Activated CD4-positive, alpha-beta T cell treated with anti-CD3 and anti-CD28 coated beads, Interleukin-2, Interleukin-6, amounts not matched to agents 100 ng/mL and 50 ng/mL, durations not matched to agents 16 hours and 8 hours (primary cell): ENCODE measurements around the gene PXN.
"Not testable (repeated sequence)": the region's sequence is repeated elsewhere in the genome, so short reads cannot be mapped to it uniquely, and the experiment has no call there.

Experiments
- DNase-seq: peaks from one replicate; pipeline ENCODE4 v3.0.0-alpha.2; 2020

PXN gene

DNA sequence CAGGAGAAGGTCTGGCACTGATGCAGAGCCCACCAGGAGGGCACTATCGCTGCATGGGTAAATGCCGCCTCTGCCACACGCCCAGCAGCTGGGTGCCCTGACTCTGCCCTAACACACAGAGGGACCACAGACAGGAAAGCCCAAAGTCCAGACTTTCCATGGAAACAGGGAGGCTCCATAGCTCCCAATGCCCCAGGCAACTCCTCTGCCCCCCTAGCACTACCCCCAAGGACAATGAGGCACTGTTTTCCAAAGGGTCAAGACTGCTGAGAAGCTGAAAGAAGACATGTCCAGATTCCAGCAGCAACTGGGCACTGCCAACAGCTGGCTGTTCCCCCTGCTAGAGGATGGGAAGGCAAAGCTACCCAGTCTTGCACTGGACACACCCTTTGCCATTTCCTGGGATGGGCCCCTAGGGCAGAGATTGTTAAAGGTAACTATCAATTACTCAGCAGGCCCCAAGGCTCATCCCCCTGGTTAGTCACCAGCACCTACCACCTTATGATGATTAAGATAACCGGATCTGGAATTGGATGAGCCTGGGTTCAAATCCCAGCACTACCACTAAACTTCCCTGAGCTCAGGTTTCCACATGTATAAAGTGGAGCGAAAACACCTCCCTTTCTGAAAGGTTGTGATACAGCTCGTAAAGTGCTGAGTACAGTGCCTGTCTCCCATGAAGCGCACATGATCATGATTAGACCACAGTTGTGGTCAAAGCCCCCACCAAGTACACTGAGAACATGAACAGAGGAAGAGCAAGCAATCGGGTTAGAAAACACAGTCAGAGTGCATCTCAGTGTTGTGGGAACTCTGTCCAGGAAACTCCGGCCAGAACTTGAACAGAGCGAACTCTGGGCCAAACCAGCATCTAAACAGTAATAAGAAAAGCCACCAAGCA, 3.3 kb downstream of the PXN start:
- peak; percentile 29 for DNase-seq

DNA sequence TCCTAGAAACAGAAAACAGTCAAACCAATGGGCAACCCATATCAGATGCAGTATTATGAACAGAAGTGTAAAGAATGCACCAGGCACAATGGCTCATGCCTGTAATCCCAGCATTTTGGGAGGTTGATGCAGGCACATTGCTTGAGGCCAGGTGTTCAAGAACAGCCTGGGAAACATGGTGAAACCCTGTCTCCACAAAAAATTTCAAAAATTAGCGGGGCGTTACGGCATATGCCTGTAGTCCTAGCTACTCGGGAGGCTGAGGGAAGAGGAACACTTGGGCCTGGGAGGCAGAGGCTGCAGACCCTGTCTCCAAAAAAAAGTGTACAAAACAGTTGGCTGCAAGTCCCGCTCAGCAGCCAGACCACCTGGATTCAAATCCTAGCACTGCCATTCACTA, 4.9 kb downstream of the PXN start:
- no peak for DNase-seq

DNA sequence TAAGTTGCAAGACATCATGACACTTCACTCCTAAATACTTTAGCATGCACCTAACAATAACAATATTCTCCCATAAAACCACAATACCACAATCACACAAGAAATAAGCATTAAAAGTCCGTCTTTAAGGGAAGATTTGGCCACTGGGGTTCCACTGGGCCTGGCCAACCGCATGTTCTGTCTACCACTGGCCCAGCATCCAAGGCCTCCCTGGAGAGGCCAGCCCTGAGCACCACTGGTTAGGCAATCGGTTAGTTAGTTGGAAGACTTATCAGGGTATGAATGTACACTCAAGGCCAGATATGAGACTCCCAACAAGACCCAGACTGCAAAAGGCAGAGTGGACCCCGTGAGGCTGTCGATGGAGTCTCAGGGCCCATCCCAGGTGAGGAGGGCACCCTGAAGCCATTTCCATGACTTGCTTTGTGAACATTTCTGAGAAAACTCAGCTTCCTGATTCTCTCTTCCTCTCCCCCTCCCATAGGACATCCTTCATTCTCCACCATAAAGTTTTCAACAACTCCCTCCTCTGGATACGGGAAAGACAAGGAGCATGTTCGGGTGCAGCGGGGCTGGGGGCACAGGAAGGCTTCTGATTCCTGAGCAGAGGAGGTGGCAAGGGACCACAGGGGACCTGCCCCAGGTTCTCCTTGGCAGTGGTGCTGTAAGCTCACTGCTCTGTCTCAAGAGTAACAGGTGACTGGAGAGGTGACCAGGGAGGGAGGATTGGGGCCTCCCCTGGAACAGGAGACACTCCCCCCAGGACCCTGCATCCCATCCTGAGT, 5.9 kb downstream of the PXN start:
- no peak for DNase-seq

DNA sequence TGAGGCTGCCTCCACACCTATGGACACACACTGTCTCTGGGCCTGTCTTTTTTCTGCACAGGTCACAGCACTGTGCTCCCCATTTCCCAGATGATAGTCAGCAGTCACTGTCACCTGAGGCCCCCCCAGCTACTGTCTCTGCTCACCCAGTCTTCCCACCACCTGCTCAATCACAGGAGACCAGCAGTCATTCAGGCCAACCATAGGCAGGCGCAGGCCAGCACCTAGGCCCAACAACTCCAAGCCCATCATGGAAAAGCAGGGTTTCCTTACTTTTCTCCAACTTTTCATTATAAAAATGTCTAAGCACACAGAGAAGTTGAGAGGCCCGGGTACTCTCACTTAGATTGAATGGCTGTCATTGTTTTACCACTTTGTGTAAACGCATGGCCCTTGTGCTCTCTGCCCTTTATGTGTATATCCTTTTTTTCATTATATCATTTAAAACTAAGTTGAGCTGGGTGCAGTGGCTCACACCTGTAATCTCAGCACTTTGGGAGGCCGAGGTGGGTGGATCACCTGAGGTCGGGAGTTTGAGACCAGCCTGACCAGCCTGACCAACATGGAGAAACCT, 7.1 kb downstream of the PXN start:
- no peak for DNase-seq

DNA sequence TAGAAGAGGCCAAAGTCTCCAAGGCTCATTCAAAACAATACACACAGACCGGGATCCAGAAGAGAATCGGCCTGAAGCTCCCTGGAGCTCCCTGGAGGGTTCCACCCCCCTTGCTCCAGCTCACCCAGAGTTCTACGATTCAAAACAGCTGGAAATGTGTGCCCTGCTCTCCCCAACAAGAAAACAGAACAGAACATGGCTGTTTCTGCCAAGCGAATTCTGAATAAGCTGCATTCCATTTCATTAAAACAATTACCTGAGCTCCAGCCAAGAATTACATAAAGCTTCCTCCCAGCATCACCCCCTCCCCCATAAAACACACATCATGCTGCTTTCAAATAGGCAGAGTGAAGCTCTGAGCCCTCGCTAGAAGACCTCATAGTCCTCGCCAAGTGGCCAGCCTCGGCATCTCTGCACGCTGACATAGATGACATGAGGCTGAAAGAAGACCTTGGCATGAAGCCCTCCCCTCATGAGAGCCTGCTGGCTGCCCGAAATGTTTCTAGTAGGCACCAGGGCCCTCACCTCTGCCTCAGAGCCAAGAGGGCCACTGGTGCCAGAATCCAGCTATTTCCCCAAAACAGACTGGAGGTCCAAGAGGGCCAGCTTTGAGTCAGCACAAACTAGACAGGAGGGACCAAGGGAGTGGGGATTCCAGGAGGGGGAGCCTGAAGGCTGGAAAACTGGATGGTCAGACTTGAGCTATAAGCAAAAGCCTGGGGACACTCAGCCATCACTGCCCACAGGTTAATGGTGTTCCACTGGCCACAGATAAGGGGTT, 8.3 kb downstream of the PXN start:
- no peak for DNase-seq

DNA sequence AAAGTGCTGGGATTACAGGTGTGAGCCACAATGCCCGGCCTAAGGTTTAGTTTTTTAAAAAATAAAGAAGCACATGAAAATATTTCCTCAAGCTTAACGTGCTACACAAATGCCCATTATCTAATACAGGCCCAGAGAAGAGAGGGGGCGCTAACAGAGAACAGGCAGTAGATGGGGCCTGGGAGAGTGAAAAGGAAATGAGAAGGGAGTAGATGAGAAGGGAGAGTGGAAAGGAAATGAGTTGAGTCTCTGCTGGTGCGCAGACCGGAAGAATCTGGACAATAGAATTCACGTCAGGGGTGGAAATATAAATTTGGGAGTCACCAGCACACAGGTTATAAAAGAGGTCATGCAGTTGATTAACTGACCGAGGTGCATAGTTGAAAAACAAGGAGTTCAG, 10.7 kb downstream of the PXN start:
- DNase-seq, result no peak

DNA sequence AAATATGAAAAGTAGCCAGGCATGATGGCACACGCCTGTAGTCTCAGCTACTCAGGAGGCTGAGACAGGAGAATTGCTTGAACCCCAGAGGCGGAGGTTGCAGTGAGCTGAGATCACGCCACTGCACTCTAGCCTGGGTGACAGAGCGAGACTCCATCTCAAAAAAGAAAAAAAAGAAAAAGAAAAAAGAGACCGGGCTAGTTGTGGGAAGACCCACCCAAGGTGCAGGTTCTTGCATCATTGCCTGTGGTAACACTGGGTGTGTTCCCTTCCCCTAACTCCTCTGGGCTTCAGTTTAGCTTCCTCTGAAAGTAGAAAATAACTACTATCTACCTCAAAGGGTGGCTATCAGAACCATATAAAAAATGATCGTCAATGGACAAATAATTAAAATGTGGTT, 12.2 kb downstream of the PXN start:
- DNase-seq, result peak; percentile 46

DNA sequence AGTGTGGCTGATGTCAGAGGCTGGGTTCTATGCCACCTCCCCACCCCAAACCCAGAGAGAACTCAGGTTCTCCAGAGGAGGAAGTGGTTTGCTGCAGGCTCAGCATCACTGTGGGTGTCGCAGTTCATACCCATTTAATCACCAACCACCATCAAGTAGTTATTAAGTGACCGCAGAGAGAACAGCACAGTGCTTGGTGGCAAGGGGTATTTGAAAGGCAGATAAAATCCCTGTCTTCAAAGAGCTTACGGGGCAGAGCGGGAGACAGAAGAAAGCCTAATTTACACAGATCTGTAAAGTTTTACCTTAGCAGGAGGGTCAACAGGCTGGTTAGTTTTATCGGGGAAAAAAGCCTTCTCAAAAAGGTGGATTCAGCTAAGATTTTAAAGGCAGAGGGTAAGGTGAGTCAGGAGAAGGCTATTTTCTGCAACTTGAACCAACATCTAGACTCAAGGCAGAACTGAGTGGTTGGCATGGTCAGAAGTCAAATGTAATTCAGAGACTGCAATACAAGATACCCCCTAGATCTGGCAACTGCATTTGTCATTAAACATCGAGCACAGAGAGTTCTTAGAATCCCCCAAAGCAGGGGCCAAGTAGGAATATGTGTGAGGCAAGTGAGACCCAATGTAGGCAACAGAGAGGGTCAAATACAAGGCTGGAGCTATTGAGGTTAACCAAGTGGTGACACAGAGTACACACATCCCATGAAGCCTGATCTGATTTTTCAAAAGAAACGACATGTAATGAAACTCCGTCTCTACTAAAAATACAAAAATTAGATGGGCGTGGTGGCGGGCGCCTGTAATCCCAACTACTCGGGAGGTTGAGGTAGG, 13.2 kb downstream of the PXN start:
- peak; percentile 89 for DNase-seq

DNA sequence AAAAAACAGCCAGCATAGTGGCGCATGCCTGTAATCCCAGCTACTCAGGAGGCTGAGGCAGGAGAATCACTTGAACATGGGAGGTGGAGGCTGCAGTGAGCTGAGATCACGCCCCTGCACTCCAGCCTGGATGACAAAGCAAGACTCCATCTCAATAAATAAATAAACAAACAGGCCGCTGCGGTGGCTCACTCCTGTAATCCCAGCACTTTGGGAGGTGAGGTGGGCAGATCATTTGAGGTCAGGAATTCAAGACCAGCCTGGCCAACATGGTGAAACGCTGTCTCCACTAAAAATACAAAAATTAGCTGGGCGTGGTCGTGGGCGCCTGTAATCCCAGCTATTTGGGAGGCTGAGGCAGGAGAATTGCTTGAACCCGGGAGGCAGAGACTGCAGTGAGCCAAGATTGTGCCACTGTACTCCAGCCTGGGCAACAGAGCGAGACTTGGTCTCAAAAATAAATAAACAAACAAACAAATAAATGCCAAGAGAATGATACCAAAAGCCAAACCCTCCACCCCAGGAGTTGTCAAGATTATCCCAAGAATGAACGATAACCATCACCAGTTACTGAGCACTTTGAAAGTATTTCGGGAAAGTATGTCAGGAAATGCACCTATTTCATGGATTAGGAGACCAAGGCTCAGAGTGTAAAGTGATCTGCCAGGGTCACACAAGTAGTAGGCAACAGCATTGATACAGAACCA, 14.0 kb downstream of the PXN start:
- DNase-seq, result not testable (repeated sequence)

DNA sequence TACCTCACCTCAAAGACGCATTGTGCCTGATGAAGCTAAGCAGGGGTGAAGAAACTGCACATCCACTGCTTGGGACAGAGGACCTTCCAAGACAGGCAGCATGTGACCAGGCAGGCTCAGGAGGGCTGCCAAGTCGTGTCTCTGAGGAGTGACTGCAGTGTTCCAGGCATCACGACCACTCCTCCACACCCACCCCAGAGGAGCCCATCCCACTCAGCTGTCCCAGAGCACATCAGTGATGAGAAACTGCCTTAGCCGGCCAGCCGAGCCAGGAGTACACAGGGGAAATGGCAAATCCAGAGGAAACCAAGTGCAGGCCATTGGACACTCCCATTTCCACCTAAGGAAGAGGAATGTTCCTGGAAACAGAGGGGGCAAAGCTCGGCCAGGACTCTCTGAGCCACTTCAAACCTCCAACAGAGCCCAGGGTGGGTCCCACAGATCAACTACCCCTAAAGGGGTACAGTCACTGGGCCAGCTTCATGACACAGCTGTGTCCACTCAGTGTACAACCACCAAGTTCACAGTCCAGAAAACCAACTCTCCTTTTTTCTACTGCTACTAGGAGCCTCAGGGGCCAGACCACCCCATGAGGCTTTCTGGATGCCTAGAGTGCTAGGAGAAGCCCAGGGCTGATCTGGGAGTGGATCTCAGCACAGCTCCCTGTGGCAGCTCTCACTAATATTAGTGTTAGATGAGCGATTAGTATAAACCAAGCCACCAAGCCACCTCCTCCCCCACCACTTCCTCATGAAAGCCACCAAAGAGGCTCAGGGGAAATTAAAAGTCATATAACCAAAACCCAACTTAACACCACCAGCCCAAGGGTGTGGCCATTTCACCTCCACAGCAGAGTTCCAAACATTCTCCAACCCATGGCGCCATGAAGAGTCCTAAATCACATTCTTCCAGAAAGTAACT, 15.4 kb downstream of the PXN start:
- DNase-seq, result peak; percentile 66

DNA sequence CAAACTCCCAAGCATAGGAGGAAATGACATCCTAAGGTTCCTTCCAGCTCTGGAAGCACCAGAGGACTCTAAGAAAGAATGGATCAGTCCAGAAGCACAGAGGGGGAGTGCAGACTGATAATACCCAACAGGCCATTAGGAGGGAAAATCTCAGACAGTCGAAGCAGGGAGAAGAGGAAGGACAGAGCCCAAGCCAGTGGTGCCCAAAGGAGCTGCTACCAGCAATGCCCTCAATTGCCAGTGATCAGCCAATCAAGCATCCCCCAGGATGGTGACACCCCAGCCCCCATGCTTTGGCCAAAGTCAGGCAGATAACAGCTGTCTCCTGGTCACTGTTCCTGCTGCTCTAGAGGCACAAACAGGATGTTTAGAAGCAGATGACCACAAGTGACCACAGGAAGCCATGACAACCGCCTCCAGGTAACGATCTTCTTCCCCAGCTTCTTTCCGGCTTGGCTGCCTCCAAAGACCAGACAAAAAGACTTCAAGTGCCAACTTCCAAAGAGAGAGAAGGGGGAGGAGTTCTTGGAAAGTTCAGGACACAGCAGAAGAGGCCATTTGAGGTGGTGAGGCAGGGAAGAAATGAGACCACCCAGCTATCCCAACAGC, 16.2 kb downstream of the PXN start:
- no peak for DNase-seq

DNA sequence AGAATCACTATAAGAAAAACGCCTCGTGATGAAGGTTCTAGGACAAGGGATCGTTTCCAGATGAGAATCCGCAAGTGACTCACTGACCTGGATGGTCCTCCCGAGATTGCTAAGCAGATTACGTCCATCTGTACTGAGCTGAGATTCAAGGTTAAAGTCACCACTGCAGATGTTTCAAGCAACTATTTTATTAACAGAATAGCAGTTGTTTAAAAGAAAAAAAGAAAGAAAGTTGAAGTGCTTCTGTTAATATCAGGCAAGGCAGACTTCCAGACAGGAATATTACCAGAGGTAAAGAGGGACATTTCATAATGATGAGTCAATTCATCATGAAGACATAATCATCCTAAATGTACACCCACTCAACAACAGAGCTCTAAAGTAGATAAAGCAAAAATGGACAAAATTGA, 17.9 kb downstream of the PXN start:
- DNase-seq, result no peak

DNA sequence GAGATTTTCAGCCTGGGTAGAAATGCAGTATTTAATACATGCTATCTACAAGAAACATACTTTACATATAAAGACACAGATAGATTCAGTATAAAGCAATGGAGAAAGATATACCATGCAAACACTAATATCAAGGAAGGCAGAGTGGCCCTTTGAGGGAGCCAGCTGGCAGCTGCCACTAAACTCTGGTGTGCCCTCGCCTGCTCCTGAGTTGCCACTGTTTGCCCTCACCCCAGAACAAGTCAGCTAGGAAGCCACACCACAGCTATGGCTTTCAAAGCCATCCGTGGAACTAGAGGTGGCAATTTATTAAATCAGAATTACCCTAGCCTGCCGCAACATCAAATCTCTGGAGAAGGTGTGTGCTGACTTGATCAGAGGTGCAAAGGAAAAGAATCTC, 18.3 kb downstream of the PXN start:
- no peak for DNase-seq

DNA sequence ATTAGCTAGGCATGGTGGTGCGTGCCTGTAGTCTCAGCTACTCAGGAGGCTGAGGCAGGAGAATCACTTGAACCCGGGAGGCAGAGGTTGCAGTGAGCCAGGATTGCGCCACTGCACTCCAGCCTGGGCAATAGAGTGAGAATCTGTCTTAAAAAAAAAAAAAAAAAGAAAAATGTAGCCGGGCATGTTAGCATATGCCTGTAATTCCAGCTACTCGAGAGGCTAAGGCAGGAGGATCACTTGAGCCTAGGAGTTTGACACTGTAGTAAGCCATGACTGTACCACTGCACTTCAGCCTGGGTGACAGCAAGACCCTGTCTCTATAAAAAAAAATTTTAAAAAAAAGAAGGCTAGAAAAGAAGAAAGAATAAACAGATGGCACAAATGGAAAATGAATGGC, 18.8 kb downstream of the PXN start:
- DNase-seq, result not testable (repeated sequence)

DNA sequence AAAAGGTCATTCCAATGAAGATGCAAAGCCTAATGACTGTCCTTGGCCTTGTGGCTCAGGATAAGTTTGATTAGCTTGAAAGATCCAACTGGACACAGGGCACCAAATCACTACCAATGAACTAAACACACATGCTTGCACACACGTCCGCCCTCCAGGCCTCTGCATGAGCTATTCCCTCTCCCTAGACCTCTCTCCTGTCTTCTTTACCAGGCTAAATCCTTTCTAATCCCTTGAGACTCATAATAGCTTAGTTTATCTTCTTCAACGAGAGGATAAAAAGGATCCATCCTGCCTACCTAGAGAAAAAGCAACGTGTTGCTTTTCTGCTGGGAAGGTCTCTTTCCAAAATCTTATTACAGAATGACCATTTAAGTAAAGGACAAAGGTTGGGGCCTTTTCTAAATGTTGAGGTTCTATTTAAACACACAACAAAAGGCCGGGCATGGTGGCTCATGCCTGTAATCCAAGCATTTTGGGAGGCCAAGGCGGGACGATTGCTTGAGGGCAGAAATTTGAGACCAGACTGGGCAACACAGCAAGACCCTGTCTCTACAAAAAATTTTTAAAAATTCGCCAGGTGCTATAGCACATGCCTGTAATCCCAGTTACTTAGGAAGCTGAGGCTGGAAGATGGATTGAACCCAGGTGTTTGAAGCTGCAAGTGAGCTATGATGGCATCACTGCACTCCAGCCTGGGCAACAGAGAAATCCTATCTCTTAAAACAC, 22.4 kb downstream of the PXN start:
- no peak for DNase-seq

DNA sequence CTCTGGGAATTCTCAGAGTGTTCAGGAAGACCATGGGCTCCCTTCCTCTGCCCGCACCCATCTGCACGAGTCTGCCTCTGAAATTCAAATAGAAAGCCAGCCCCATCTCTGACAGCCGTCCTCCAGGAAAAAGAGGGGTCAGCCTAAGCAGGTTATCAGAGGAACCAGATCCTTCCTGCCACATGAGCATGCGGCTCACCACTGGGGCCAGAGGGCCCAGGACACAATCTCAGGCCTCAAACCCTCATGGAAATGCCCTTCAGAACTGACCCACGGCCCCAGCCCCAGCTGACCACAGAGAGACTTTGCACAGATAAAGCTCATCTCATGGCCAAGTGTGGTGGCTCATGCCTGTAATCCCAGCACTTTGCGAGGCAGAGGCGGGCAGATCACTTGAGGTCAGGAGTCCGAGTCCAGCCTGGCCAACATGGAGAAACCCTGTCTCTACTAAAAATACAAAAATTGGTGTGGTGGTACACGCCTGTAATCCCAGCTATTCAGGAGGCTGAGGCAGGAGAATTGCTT, 23.2 kb downstream of the PXN start:
- DNase-seq, result no peak

DNA sequence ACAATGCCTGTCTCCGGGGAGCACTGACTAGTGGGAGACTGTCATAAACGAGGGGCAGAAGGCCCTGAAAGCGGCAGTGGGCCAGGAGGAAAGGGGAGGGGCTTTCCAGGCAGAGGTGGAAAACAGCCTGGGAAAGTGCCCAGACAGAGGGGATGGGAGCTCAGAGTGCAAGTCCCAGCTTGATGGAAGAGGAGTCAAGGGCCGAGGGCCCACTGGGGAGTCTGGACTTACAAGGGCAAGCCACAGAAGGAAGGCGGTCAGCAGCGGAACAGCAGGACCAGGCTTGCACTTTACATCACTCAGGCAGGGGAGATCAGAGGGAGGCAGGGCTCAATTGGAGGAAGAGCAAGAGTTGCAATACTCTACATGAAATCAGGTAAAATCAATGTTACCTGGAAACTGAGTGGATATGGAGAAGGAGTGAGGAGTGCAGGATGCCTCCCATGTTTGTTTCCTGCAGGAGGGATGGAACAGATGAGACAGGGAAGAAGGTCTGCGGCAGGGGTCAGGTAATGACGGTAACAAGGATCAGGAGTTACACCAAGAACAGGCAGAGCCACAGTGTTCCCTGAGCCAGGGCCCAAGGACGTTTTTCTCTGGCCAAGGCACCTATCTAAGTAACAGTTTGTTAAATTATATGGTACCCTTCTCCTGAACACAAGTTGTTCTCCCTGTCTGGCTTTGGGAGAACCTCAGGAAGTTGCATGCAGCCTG, 23.8 kb downstream of the PXN start:
- DNase-seq, result no peak

DNA sequence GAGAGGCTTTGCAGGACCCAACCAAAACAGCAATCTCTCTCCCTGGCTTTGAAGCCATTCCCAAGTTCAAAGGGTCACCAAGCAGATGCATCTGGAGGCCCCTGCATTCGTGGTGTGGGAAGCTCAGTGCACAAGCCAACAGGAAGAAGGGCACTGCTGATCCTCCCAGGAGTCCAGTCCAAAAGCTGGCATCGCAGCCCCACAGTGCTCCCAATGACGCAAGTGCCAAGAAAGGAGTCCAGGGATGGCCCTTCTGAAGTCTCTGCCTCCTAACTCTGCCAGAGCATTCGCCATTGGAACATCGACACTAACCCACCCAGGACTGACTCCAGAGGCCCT, 25.1 kb downstream of the PXN start:
- DNase-seq, result no peak
